ENCODE data around the gene SAMD10. TPM values are rescaled to one million over a fixed set of nuclear protein-coding genes. Genes with fewer than 3 reads are reported as not detected.
A peak's percentile ranks its signal among the peaks of the same experiment; 100 is the strongest.

SAMD10 gene
- total and polyA plus RNA-seq, 3 experiments from 2014 or later = 15.6 to 24.5 (median 19.3) TPM

DNA sequence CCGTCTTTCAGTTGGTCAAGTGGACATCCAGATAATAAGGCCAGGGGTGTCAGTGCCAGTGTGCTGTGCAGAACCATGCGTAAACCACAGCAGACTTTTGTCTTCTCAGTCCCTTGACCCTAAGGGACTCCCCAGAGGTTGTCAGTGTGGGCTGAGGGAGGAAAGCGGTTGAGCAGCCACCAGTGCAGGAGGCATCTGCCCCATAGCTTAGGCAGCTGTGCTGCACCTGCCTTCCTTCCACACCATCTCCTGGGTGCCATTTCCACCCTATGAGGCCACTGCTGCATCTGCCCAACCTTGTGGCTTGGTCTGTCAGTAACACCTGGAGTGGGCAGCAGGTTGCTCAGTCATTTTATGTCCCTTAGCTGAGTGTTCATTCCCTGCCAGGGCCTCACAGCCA lies 27.5 kb upstream of the SAMD10 start:
- no peak for DNase-seq
- no peak overlapping the region for H3K4me3 Mint-ChIP-seq
- peak overlapping the region in 1 of 8 donors; percentile 32 for H3K27ac Mint-ChIP-seq
- Histone ChIP-seq H3K36me3 (ENCODE audit: insufficient read depth, low read length) (peaks cover 48% of the 10 kb centered on the region), H3K4me1 (ENCODE audit: insufficient read depth, low read length) (peaks cover 23% of the 10 kb centered on the region), H3K4me3 (ENCODE audit: low read length) (no peak overlapping the region), H3K27ac (ENCODE audit: low read depth, low read length) (no peak overlapping the region), H3K27me3 (ENCODE audit: insufficient read depth, low read length, poor library complexity, severe bottlenecking) (no peaks in the 10 kb centered on the region), H3K9me3 (ENCODE audit: low read length) (peaks cover 24% of the 10 kb centered on the region)
- ChIA-PET CTCF (interaction anchor here (1.6 kb wide), 1 partner anchor 32 kb away, joined by 6 read pairs; no protein-coding TSS in a partner anchor), POLR2A (no interaction called here)
- H3K27me3 Mint-ChIP-seq = no peaks in the 10 kb centered on the region
- peaks cover 18 to 34% (median 30%) of the 10 kb centered on the region in 3 donors for H3K4me1 Mint-ChIP-seq
- H3K9me3 Mint-ChIP-seq = peaks cover 0 to 34% (median 23%) of the 10 kb centered on the region in 5 donors
- H3K36me3 Mint-ChIP-seq = peaks cover 25 to 81% (median 42%) of the 10 kb centered on the region in 3 donors

DNA sequence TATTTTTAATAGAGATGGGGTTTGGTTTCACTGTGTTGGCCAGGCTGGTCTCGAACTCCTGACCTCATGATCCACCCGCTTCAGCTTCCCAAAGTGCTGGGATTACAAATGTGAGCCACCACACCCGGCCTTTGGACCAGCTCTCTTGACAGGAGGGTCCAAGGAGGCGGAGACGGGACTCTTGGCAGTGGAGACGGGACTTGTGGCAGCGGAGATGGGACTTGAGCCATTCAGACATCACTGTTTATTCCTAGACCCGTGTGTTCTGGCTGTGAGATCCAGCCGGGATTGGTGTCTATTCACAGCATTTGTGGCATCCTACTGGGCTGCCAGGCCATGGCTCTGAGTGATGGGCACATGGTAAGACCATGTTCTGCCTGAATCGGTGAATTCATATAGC lies 27.0 kb upstream of the SAMD10 start:
- Histone ChIP-seq H3K36me3 (ENCODE audit: insufficient read depth, low read length) (peaks cover 50% of the 10 kb centered on the region), H3K9me3 (ENCODE audit: low read length) (peaks cover 23% of the 10 kb centered on the region), H3K27me3 (ENCODE audit: insufficient read depth, low read length, poor library complexity, severe bottlenecking) (no peaks in the 10 kb centered on the region), H3K4me3 (ENCODE audit: low read length) (no peak overlapping the region), H3K27ac (ENCODE audit: low read depth, low read length) (no peak overlapping the region), H3K4me1 (ENCODE audit: insufficient read depth, low read length) (peaks cover 21% of the 10 kb centered on the region)
- H3K27me3 Mint-ChIP-seq = no peaks in the 10 kb centered on the region
- peaks cover 17 to 36% (median 29%) of the 10 kb centered on the region in 3 donors for H3K4me1 Mint-ChIP-seq
- H3K9me3 Mint-ChIP-seq = peaks cover 0 to 33% (median 23%) of the 10 kb centered on the region in 5 donors
- H3K36me3 Mint-ChIP-seq = peaks cover 26 to 83% (median 42%) of the 10 kb centered on the region in 3 donors
- ChIA-PET POLR2A (no interaction called here), CTCF (interaction anchor here (1.6 kb wide), 1 partner anchor 32 kb away, joined by 6 read pairs; no protein-coding TSS in a partner anchor)
- no peak overlapping the region for H3K4me3 Mint-ChIP-seq
- peak overlapping the region in 1 of 8 donors; percentile 32 for H3K27ac Mint-ChIP-seq
- DNase-seq = no peak

DNA sequence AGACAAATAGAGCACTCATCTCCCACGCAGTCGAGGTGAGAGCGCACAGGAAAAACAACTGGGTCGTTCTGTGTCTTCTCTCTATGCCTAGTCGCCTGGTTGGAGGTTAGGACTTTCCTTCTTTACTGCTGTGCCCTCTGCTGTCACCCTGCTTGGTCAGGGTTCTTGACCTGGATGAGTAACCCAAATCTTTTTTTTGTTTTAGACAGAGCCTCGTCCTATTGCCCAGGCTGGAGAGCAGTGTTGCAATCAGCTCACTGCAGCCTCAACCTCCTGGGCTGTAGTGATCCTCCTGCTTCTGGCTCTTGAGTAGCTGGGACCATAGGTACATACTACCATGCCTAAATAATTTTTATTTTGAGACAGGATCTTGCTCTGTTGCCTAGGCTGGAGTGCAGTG lies 26.0 kb upstream of the SAMD10 start:
- Histone ChIP-seq H3K4me3 (ENCODE audit: low read length) (no peak overlapping the region), H3K4me1 (ENCODE audit: insufficient read depth, low read length) (peaks cover 10% of the 10 kb centered on the region), H3K36me3 (ENCODE audit: insufficient read depth, low read length) (peaks cover 49% of the 10 kb centered on the region), H3K9me3 (ENCODE audit: low read length) (peaks cover 13% of the 10 kb centered on the region), H3K27me3 (ENCODE audit: insufficient read depth, low read length, poor library complexity, severe bottlenecking) (no peaks in the 10 kb centered on the region), H3K27ac (ENCODE audit: low read depth, low read length) (no peak overlapping the region)
- H3K4me1 Mint-ChIP-seq = peaks cover 14 to 25% (median 20%) of the 10 kb centered on the region in 3 donors
- H3K27me3 Mint-ChIP-seq = no peaks in the 10 kb centered on the region
- ChIA-PET POLR2A (no interaction called here), CTCF (interaction anchor here (0.9 kb wide), 1 partner anchor 25 kb away, joined by 3 read pairs; no protein-coding TSS in a partner anchor)
- H3K36me3 Mint-ChIP-seq = peaks cover 26 to 82% (median 34%) of the 10 kb centered on the region in 3 donors
- no peak overlapping the region for H3K4me3 Mint-ChIP-seq
- peak overlapping the region in 4 of 8 donors; percentile 17 to 78 (median 57) for H3K27ac Mint-ChIP-seq
- no peak for DNase-seq
- H3K9me3 Mint-ChIP-seq = peaks cover 0 to 23% (median 20%) of the 10 kb centered on the region in 5 donors

DNA sequence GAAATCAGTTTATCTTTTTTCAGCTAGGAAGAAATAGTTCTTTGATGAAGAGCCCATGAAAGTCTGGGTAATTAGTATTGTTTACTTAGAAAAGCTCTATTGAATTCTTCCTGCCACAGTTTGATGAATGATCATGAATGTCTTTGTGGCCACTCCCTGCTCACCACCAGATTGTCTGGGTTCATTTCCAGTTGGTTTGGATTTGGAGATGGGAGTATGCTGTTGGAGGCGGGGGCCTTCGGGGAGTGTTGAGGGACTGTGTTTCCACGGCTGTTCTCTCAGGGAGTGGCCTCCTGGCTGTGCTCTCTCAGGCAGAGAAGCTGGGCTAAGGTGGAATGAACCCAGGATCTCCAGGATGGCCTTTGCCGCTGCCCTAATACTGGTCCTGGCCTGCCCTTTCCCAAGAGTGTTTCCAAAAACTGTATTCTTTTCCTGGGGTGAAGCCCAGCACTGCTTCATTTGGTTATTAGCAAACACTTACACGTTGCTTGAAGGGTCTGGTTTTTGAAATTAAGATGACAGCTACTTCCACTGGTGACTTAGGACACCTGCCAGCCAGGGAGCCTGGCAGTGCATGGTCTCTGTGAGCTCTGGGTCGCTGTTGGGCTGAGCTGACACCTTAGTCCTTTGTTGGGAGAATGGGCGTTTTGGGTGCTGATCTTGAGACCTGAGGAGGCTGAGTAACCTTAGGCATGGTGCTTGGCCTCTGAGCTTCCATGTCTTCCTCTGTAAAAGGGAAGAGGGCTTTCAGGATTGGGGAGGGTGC lies 24.7 kb upstream of the SAMD10 start:
- peak overlapping the region in 1 of 7 donors; percentile 40 for H3K4me3 Mint-ChIP-seq
- CTCF ChIA-PET = interaction anchor here (0.8 to 1.2 kb wide), 2 partner anchors 30 to 92 kb away, joined by 3 read pairs; no protein-coding TSS in a partner anchor
- Histone ChIP-seq H3K4me1 (ENCODE audit: insufficient read depth, low read length) (no peaks in the 10 kb centered on the region), H3K27me3 (ENCODE audit: insufficient read depth, low read length, poor library complexity, severe bottlenecking) (no peaks in the 10 kb centered on the region), H3K4me3 (ENCODE audit: low read length) (no peak overlapping the region), H3K36me3 (ENCODE audit: insufficient read depth, low read length) (peaks cover 44% of the 10 kb centered on the region), H3K27ac (ENCODE audit: low read depth, low read length) (no peak overlapping the region), H3K9me3 (ENCODE audit: low read length) (peaks cover 6% of the 10 kb centered on the region)
- no peaks in the 10 kb centered on the region for H3K27me3 Mint-ChIP-seq
- no peak for DNase-seq
- peaks cover 23 to 82% (median 23%) of the 10 kb centered on the region in 3 donors for H3K36me3 Mint-ChIP-seq
- no peak overlapping the region for H3K27ac Mint-ChIP-seq
- POLR2A ChIA-PET = no interaction called here
- peaks cover 7 to 16% (median 11%) of the 10 kb centered on the region in 3 donors for H3K4me1 Mint-ChIP-seq
- H3K9me3 Mint-ChIP-seq = peaks cover 0 to 12% (median 11%) of the 10 kb centered on the region in 5 donors

DNA sequence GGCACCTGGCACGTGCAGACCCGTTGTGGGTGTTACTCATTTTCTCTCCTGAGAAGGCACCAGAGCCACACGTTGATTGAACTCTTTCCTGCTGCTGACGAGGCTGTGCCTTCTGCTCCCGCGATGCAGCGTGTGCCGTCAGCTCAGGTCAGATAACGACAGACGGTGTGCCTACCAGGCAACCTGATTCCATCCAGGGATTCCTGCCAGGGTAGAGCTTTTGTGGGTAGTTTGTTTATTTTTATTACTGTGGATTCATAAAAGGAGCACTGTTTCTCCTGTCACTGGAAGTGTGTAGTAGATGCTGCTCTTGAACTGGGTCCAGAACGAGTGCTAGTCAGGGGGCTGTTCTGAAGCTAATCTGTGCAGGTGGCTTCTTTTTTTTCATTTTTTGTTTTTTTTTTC lies 22.2 kb upstream of the SAMD10 start:
- H3K4me1 ChIP-seq (ENCODE audit: insufficient read depth, low read length) = no peaks in the 10 kb centered on the region
- Mint-ChIP-seq H3K27me3 (no peaks in the 10 kb centered on the region), H3K4me1 (peaks cover 7 to 10% (median 7%) of the 10 kb centered on the region in 3 donors), H3K9me3 (no peaks in the 10 kb centered on the region), H3K4me3 (peak overlapping the region in 1 of 7 donors; percentile 27), H3K36me3 (peaks cover 12 to 79% (median 18%) of the 10 kb centered on the region in 3 donors), H3K27ac (peak overlapping the region in 2 of 8 donors; percentile 75 to 87)
- no peaks in the 10 kb centered on the region for H3K9me3 ChIP-seq (ENCODE audit: low read length)
- no peaks in the 10 kb centered on the region for H3K27me3 ChIP-seq (ENCODE audit: insufficient read depth, low read length, poor library complexity, severe bottlenecking)
- peaks cover 41% of the 10 kb centered on the region for H3K36me3 ChIP-seq (ENCODE audit: insufficient read depth, low read length)
- ChIA-PET POLR2A (interaction anchor here (0.5 kb wide), 1 partner anchor 43 kb away, joined by 4 read pairs; no protein-coding TSS in a partner anchor), CTCF (interaction anchor here (0.8 kb wide), 1 partner anchor 60 kb away, joined by 3 read pairs; no protein-coding TSS in a partner anchor)
- no peak for DNase-seq
- no peak overlapping the region for H3K27ac ChIP-seq (ENCODE audit: low read depth, low read length)
- no peak overlapping the region for H3K4me3 ChIP-seq (ENCODE audit: low read length)

DNA sequence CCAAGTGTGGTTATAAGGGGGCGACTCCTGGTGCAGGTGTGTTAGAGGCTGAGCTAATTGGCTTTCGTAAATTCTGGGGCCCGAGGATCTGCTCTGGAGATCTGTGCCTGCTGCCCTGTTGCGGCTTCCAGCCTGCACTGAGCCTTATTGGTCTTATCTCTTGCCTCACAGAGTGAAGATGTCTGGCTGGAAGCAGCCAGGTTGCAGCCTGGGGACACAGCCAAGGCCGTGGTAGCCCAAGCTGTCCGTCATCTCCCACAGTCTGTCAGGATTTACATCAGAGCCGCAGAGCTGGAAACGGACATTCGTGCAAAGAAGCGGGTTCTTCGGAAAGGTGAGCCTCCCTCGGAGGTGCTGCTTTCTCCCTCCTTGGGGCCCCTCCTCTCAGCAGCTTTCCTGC lies 21.5 kb upstream of the SAMD10 start:
- H3K9me3 Mint-ChIP-seq = no peaks in the 10 kb centered on the region
- POLR2A ChIA-PET = no interaction called here
- H3K27ac Mint-ChIP-seq = no peak overlapping the region

DNA sequence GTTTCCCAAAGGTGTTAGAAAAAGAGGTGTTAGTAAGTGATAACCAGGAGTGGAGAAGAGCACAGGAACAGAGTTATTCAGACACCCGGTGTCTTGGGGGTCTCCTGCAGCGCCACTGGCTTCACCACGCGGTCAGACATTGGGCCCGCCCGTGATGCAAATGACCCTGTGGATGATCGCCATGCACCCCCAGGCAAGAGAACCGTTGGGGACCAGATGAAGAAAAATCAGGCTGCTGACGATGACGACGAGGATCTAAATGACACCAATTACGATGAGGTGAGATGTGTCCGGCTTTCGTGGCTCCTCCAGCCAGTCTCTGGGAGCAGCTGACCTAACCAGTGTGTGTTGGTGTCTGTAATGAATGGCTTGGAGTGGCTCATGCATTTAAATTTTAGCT lies 3.5 kb upstream of the SAMD10 start:
- Mint-ChIP-seq H3K36me3 (peaks cover 16 to 58% (median 25%) of the 10 kb centered on the region in 3 donors), H3K27ac (peak overlapping the region in 6 of 8 donors; percentile 18 to 95 (median 80)), H3K4me3 (peak overlapping the region; percentile 44 to 92 (median 68)), H3K9me3 (no peaks in the 10 kb centered on the region), H3K27me3 (no peaks in the 10 kb centered on the region), H3K4me1 (peaks cover 44 to 53% (median 49%) of the 10 kb centered on the region in 3 donors)
- Histone ChIP-seq H3K4me3 (ENCODE audit: low read length) (no peak overlapping the region), H3K27ac (ENCODE audit: low read depth, low read length) (no peak overlapping the region), H3K36me3 (ENCODE audit: insufficient read depth, low read length) (peaks cover 28% of the 10 kb centered on the region), H3K9me3 (ENCODE audit: low read length) (no peaks in the 10 kb centered on the region), H3K4me1 (ENCODE audit: insufficient read depth, low read length) (peaks cover 37% of the 10 kb centered on the region), H3K27me3 (ENCODE audit: insufficient read depth, low read length, poor library complexity, severe bottlenecking) (no peaks in the 10 kb centered on the region)
- ChIA-PET POLR2A (interaction anchor here (0.6 to 3.4 kb wide), 2 partner anchors 56 to 272 kb away, joined by 8 to 15 read pairs; no protein-coding TSS in a partner anchor), CTCF (interaction anchor here (1.0 to 1.8 kb wide), 3 partner anchors 53 to 95 kb away, joined by 3 to 7 read pairs (median 4); partner anchors contain the start of gene C20orf204)
- peak in 1 of 5 donors; percentile 29 for DNase-seq

More for the DNA sequence above, 21.5 kb upstream of the SAMD10 start:
- peaks cover 44% of the 10 kb centered on the region for H3K36me3 ChIP-seq (ENCODE audit: insufficient read depth, low read length)
- H3K27me3 ChIP-seq (ENCODE audit: insufficient read depth, low read length, poor library complexity, severe bottlenecking) = no peaks in the 10 kb centered on the region
- Mint-ChIP-seq H3K36me3 (peaks cover 12 to 79% (median 18%) of the 10 kb centered on the region in 3 donors), H3K27me3 (no peaks in the 10 kb centered on the region), H3K4me1 (peaks cover 7 to 10% (median 7%) of the 10 kb centered on the region in 3 donors), H3K4me3 (no peak overlapping the region)
- CTCF ChIA-PET = no interaction called here
- no peaks in the 10 kb centered on the region for H3K9me3 ChIP-seq (ENCODE audit: low read length)
- H3K4me3 ChIP-seq (ENCODE audit: low read length) = no peak overlapping the region
- H3K27ac ChIP-seq (ENCODE audit: low read depth, low read length) = no peak overlapping the region
- no peak for DNase-seq
- no peaks in the 10 kb centered on the region for H3K4me1 ChIP-seq (ENCODE audit: insufficient read depth, low read length)

All from CD8-positive, alpha-beta memory T cell (primary cell).